Osteoblast (primary cell): Measurements from ENCODE around the gene AKAP13. TPM values are rescaled to one million over a fixed set of nuclear protein-coding genes. Genes with fewer than 3 reads are reported as not detected.
"Not testable (repeated sequence)": the region's sequence is repeated elsewhere in the genome, so short reads cannot be mapped to it uniquely, and the experiment has no call there.

Experiments
- DNase-seq: peaks from one replicate; pipeline ENCODE4 v3.0.0; 2011; ENCODE audit warnings: low spot score, mixed read lengths; ENCODE audit not compliant: insufficient read length; ENCODE audit errors: missing footprints
- H2AFZ ChIP-seq: 2 replicates; pipeline ENCODE4 v1.6.0; 2011; ENCODE audit warnings: mild to moderate bottlenecking, low read length
- H3K27ac ChIP-seq: 2 replicates; pipeline ENCODE4 v1.5.1; 2011; ENCODE audit warnings: mild to moderate bottlenecking, low read depth, low read length, moderate library complexity
- H3K27me3 ChIP-seq: 2 replicates; pipeline ENCODE4 v1.6.0; 2012; ENCODE audit warnings: mild to moderate bottlenecking, control low read depth, inconsistent platforms, low read length, moderate library complexity; ENCODE audit not compliant: insufficient read depth
- H3K36me3 ChIP-seq: 2 replicates; pipeline ENCODE4 v1.5.1; 2011; ENCODE audit warnings: mild to moderate bottlenecking, low read length, control low read depth, moderate library complexity; ENCODE audit not compliant: insufficient read depth
- H3K4me1 ChIP-seq: 2 replicates; pipeline ENCODE4 v1.5.1; 2011; ENCODE audit warnings: mild to moderate bottlenecking, low read length, control low read depth, moderate library complexity; ENCODE audit not compliant: insufficient read depth
- H3K4me2 ChIP-seq: 2 replicates; pipeline ENCODE4 v1.6.0; 2011; ENCODE audit warnings: mild to moderate bottlenecking, low read length; ENCODE audit not compliant: insufficient read depth
- H3K4me3 ChIP-seq: fragments of 200-600 bp; sonication (generic); 3 replicates; pipeline ENCODE4 v1.5.1; 2012; ENCODE audit warnings: mild to moderate bottlenecking, low read length, inconsistent platforms; ENCODE audit not compliant: insufficient read depth
- H3K79me2 ChIP-seq: 2 replicates; pipeline ENCODE4 v1.6.0; 2012; ENCODE audit warnings: mild to moderate bottlenecking, low read length, control low read depth, inconsistent platforms; ENCODE audit not compliant: insufficient read depth
- H3K9me3 ChIP-seq: 2 replicates; pipeline ENCODE4 v1.5.1; 2011; ENCODE audit warnings: low read depth, low read length, control low read depth
- H4K20me1 ChIP-seq: 2 replicates; pipeline ENCODE4 v1.6.0; 2012; ENCODE audit warnings: mild to moderate bottlenecking, low read length, control low read depth; ENCODE audit not compliant: insufficient read depth
- CTCF ChIP-seq: IDR thresholded peaks from 2 replicates; pipeline ENCODE4 v1.5.1; 2011; ENCODE audit warnings: mild to moderate bottlenecking, low read depth, low read length, moderate library complexity; ENCODE audit errors: extremely low read depth
- total RNA-seq: library from RNA; depleted of rRNA; stranded (reverse); fragments of >200 nt; gene quantifications from 2 replicates; pipeline ENCODE4 v1.2.3, GENCODE V29; 2012

The AKAP13 gene
- total RNA-seq, 1 donor, result 77.1 TPM

GRCh38 chr15:85485956-85486567, 105.7 kb downstream of the AKAP13 start:
- Histone ChIP-seq H3K4me1 (peaks cover 10% of the 10 kb centered on the region), H2AFZ (no peak overlapping the region), H3K4me3 (no peak overlapping the region), H3K79me2 (peaks cover 61% of the 10 kb centered on the region), H4K20me1 (no peaks in the 10 kb centered on the region), H3K4me2 (no peak overlapping the region), H3K9me3 (no peaks in the 10 kb centered on the region), H3K36me3 (no peaks in the 10 kb centered on the region), H3K27me3 (no peaks in the 10 kb centered on the region), H3K27ac (no peak overlapping the region)
- DNase-seq, result peak; percentile 73
- TF ChIP-seq CTCF, result peak; percentile 76

GRCh38 chr15:85487796-85488195, 107.4 kb downstream of the AKAP13 start:
- H3K4me1 ChIP-seq, H3K36me3 ChIP-seq, H3K9me3 ChIP-seq, H3K27ac ChIP-seq, H3K27me3 ChIP-seq, H2AFZ ChIP-seq, H3K4me3 ChIP-seq, H3K4me2 ChIP-seq, H4K20me1 ChIP-seq, DNase-seq: not testable (repeated sequence)
- peaks cover 59% of the 10 kb centered on the region for H3K79me2 ChIP-seq

GRCh38 chr15:85488997-85489396, 108.6 kb downstream of the AKAP13 start:
- Histone ChIP-seq H3K9me3 (no peaks in the 10 kb centered on the region), H3K4me2 (no peak overlapping the region), H3K27ac (no peak overlapping the region), H3K79me2 (peaks cover 64% of the 10 kb centered on the region), H3K36me3 (no peaks in the 10 kb centered on the region), H3K27me3 (no peaks in the 10 kb centered on the region), H4K20me1 (no peaks in the 10 kb centered on the region), H3K4me1 (peaks cover 3% of the 10 kb centered on the region), H2AFZ (no peak overlapping the region), H3K4me3 (no peak overlapping the region)
- no peak for TF ChIP-seq CTCF
- no peak for DNase-seq

GRCh38 chr15:85489773-85490493, 109.5 kb downstream of the AKAP13 start:
- H4K20me1 ChIP-seq, result no peaks in the 10 kb centered on the region
- peaks cover 11% of the 10 kb centered on the region for H3K4me1 ChIP-seq
- no peak for DNase-seq
- no peak for TF ChIP-seq CTCF
- H3K27me3 ChIP-seq, result no peaks in the 10 kb centered on the region
- H3K9me3 ChIP-seq, result no peaks in the 10 kb centered on the region
- H3K36me3 ChIP-seq, result no peaks in the 10 kb centered on the region
- no peak overlapping the region for H2AFZ ChIP-seq
- H3K4me3 ChIP-seq, result no peak overlapping the region
- H3K4me2 ChIP-seq, result no peak overlapping the region
- peaks cover 56% of the 10 kb centered on the region for H3K79me2 ChIP-seq
- no peak overlapping the region for H3K27ac ChIP-seq
